ENCODE measurements around the gene NPPB.

GRCh38 chr1:11872545-11872944 lies 13.8 kb upstream of the NPPB start:
- TF ChIP-seq ESRRA (CRISPR knock-in tag; IDR thresholded peaks at IDR 0.05; ENCODE audit: borderline replicate concordance), result no peak
- TF ChIP-seq SMAD3 (CRISPR knock-in tag; IDR thresholded peaks at IDR 0.05; ENCODE audit: borderline replicate concordance), result no peak
- no peak for TF ChIP-seq CTCF (IDR thresholded peaks at IDR 0.05)
- no peak for TF ChIP-seq IRF2 (CRISPR knock-in tag; IDR thresholded peaks at IDR 0.05; ENCODE audit: borderline replicate concordance, low read depth)
- no peak for TF ChIP-seq NFYB (CRISPR knock-in tag; conservative IDR thresholded peaks at IDR 0.05; ENCODE audit: low read depth)
- no peak for TF ChIP-seq FOXK1 (CRISPR knock-in tag; IDR thresholded peaks at IDR 0.05)
- no peak for TF ChIP-seq MAX (CRISPR knock-in tag; IDR thresholded peaks at IDR 0.05)
- no peak for TF ChIP-seq MLX (CRISPR knock-in tag; IDR thresholded peaks at IDR 0.05)
- TF ChIP-seq USF2 (CRISPR knock-in tag; IDR thresholded peaks at IDR 0.05), result no peak

Measured in WTC11 (cell line).